NCI-H2107 (cell line): ENCODE results near the gene ICAM4.
A peak's percentile ranks its signal among the peaks of the same experiment; 100 is the strongest.
"Not testable (repeated sequence)": the region's sequence is repeated elsewhere in the genome, so short reads cannot be mapped to it uniquely, and the experiment has no call there.

Source experiments
- DNase-seq: peaks from one replicate; lab custom pipeline; 2025; lab: John Stamatoyannopoulos, UW

The ICAM4 gene

DNA sequence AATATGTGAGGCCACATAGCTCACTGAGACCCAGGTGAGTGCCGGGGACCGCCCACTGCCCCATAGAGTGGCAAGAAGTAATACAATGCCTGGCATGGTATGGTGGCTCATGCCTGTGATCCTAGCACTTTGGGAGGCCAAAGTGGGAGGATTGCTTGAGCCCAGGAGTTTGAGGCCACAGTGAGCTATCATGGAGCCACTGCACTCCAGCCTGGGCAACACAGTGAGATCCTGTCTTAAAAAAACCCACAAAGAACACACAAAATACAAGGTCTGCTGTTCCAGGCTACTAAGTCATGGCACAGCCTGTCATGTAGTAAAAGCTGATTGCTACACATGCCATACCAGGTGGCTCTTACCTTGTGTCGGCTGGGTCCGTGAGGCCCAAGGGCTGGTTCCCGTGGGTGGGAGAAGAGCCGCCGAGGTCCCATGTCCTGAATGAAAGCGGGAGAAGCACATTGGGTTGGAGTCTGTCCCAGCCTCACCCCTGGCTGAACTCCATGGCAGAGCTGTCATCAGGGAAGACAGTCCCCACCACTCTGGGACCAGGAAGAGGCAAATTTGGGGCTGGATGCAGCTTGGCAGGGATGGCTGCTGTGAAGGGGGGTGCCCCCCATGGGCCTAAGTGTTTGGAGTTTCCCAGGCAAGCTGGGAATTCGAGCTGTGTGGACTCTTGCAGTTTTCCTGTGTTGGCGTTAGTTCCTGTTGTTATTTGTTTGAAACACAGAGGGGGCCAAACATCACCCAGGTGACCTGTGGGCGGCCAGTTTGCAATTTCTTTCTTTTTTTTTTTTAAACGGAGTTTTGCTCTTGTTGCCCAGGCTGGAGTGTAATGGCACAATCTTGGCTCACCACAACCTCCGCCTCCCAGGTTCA is 32.3 kb downstream of the ICAM4 start:
- DNase-seq, result no peak

DNA sequence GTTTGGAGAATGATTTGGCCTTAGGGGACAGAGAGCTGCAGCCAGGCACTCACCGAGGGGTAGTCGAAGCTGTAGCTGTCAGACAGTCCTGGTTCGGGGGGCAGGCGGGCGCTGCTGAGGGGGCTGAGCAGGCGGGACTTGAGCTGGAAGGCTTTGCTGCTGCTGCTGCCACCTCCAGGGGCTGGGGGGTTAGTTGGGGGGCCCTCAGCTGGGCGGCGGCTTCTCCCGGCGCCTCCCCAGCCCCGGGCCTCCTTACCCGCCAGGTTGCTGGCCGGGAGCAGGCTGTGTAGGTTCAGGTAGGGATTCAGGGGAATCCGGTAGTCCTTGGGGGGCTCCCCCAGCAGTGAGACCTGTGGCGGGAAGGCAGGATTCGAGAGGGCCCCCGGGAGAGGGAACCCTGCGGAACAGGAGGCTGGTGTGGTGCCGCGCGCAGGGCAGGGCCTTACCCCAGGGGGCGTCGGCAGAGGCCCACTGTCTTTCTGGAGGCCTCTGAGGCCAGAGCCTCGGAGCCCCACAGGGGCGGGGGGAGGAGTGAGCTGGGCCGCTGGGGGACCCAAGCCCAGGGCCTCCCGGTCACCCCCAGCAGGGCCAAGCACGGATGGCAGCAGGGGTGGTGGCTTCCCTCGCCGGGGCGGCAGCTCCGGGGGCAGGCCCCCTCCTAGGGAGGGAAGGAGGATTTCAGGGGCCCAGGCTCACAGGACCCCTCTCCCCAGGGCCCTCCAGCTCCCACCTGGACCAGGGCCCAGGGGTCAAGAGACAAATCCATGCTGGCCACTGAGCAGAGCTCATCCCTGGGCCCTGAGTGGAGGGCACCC is 34.1 kb downstream of the ICAM4 start:
- DNase-seq, result no peak

DNA sequence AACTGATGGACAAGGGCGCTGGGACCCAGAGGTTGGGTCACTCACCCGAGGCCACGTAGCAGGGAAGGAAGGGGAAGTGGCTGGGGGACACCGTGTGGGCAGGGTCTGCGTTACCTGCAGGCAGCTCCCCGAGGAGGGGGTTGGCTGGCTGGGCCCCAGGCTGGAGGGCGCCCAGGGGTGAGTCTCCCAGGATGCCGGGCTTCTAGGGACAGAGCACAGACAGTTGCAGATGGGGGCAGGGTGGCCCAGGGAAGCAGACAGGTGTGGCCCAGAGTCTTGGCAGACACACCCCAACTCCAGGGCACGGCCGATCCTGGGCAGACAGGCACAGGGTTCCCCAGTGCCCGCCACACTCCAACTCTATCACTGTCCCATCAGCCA is 34.7 kb downstream of the ICAM4 start:
- no peak for DNase-seq

DNA sequence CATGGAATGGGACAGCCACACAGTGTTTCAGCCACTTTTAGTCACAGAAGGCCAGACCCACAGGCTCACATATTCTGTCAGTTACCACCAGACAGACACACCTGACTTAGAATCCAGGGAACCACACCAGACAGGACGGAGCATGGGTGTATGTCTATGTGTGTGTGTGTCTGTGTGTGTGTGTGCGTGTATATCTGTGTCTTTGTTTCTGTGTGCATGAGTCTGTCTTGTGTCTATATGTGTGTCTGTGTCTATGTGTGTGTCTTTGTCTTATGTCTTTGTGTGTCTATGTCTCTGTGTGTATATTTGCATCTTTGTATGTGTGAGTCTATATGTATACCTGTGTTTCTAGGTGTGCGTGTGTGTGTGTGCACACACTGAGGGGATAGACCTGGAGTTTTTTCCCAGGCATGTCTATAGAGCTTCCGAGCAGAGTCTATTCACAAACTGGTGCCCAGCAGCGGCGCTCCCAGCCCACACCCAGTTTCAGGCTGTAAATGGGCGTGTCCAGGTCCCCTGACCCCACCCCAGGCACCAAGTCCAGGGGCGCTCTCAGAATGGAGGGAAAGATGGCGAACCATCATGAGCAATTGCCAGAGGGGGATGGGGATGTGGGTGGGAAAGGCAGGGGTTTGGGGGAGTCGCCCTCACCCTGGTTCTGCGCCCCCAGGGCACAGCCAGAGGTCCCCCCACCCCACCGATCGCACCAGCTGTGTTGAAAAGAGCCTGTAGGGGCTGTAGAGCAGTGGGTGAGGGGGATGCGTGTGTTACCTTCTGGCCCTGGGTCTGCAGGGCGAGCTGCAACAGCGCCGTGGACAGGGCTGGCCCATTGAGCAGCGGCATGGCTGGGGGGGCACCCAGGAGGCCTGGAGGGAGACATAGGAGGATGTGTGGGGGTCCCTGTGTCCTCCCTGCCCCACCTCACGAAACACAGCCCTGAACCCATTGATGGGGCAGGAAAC is 35.4 kb downstream of the ICAM4 start:
- no peak for DNase-seq

DNA sequence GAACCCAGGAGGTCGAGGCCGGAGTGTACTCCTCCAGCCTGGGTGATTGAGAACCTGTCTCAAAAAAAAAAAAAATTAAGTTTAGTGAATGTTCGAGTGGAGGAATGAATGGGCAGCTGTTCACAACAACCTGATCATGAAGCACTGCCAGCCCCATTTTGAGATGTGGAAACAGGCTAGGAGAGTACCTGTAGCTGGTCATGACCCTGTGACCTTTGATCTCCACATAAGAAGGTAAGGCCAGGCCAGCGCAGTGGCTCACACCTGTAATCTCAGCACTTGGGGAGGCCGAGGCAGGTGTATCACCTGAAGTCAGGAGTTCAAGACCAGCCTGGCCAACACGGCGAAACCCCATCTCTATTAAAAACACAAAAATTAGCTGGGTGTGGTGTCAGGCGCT is 39.0 kb downstream of the ICAM4 start:
- no peak for DNase-seq

DNA sequence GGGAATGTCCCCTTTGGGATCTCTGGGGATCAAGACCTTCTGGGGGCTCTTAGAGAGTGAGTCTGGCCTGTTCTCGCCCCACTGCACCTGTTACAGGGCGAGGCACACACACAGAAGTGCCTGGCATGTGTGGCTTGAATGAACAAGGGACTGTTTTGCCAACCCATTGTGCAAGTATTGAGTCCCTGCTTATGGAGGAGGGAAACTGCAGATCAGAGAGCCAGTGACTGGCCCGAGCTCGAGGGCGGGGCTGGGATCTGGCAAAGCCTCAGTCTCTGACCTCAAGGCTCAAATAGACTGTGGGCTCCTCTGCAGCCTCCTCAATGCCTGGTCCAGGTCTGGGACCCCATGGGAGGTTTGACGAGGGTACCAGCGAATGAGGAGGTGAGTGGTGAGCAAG is 41.0 kb downstream of the ICAM4 start:
- DNase-seq, result no peak

DNA sequence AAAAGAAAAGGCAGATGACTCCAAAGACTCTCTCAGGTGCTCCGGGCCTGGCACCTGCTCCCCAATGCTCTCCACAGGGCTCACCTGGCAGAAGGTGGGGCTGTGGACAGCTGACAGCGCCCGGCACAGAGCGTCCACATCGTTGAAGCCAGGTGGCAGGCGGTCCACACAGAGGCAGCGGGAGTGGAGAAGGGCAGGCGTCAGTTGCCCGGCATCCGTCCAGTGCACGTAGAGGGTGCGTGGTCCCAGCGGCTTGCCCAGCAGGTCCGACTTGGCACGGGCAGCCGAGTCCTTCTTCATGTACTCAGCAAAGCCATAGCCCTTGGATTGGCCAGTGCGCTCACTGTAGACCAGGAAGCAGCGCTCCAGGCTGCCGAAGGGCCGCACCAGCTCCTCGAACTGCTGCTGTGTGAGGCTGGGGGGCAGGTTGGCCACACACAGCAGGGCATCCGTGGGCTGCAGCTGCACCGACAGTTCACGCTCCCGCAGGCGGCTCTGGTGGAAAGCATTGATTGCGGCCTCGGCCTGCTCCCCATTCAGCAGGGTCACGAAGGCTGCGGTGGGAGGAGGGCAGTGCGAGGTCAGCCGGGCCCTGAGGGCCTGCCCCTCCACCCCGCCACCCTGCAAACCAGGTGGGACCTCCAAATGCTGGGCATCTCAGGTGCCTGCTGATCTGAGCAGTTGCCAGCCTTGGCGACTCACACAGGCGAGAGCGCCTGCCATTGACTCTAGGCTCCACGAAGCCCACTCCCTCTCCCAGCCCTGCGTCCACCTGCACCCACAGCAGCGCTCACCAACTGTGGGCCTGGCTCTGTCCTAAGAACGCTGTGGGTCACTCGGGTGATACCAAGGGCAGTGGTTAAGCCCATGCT is 42.0 kb downstream of the ICAM4 start:
- no peak for DNase-seq

DNA sequence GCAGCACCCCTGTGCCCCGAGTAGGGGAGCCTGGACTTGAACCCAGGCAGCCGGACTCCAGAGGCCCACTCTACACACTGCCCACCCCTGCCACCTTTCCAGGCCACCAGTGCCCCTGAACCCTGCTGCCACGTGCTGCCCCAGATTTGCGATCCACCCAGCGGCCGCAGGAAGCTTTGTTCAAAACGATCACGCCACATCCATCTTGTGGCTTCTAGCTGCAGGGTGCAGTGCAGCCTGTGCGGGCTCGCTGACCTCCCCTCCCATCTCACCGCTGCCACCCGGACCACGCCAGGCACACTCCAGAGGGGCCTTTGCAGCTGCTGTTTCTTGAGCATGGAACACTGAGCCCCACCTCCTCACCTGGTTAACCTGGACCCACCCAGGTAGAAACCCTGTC is 42.8 kb downstream of the ICAM4 start:
- no peak for DNase-seq

DNA sequence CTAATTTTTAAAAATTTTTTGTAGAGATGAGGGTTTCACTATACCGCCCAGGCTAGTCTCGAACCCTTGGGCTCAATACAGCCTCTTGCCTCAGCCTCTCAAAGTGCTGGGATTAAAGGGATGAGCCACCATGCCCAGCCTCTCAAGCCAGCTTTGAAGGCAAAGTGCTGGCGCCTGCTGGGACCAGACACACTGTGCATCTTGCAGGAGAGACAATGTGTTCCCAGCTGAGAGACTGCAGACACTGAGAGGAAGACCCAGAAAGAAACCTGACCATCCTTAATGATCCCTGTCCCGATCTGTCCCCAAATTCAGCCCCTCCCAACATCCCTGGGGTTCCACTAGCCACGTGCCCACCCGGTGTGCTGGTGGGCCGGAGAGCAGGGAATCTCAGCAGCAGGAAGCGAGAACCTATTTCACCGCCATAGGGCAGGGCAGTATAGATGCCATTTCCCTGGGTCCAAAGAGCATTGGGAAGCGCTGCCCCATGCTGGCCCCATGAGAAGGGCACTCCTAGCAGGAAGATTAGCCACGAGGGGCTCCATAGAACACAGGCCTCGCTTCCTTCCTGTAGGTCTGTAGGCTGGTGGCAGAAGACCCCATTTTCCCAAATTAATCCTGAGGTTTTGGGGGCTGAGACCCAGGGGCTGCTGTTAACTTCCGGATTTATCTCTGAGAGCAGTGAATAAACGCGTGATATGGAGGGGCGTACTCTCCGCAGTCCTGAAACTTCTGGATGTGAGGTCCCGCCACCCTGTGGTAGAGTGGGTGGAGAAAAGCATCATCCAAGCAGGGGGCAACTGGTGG is 45.6 kb downstream of the ICAM4 start:
- DNase-seq, result no peak

DNA sequence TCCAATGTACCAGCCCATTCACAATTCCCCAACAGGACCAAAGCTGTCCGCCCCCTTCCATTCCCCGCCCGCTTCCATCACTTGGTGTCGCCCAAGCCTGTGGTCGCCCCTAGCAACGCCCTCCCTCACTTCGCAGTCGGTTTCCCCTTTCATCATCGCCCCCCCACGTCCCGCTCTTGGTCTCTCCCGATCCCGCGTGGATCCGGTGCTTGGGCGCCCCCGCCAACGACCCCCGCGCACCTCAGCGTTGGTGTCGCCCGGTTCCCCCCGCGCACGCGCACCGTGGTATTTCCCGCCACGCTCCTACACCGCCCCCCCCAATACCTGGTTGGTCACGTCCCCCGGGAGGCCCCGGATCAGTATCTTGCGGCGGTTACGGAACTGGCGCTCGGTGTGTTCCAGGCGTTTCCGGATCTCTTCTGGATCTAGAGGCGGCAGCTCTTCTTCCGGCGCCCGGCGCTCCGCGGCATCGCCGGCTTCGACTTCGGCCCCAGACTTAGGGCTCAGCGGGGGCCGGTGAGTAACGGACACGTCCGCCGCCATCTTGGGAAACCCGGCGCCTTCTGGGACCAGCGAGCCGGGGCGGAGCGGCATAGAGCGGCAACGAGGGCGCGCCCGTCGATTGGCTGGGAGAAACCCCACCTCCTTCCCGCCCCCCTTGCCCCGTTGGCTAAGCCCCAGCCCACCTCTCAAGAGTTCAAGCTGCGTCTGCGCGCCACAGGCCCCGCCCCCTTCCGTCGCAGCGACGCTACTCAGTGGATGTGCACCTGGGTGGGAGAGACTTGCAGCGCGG is 46.4 kb downstream of the ICAM4 start, which contains the start of gene RAVER1:
Gene RAVER1, minus strand, starts transcription at position 565 of the 793 bp plus-strand sequence. Its CDS starts 22 bp downstream, at position 543.
- DNase-seq, result peak; percentile 95

DNA sequence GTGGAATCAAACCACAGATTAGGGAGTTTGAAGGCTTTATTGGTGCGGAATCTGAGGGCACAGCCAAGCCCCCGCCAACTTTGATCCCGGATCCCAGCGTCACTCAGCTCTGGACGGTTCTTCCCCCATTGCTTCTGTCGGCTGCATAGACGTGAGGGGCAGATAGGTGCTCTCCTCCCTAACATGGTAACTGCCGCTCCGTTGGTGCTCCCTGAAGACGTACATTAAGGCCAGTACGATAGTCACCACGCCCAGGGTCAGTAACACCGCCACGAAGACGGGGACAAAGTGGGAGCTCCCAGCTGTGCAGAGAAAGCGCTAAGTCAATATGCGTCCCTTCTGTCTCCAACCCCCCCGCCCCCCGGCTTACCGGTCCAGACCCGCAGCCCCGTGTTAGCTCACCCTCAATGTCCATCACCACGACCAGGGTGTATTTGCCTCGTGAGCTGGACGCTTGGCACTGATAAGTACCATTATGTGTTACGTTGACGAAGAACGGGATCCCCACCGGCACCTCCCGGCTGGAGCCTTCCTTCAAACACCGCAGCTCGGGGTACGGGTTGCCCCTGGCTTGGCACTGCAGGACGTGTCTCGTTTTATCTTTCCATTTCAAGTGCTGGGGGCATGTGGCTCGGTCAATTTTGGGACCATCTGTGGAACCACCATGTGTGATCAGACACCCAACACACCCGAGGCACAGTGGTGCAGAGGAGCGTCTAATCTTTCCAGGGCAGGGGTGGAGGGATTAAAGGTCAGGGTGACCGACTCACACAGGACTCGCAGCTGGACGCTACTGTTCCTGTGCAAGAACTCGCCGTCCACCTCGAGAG is 47.2 kb downstream of the ICAM4 start:
- no peak for DNase-seq

DNA sequence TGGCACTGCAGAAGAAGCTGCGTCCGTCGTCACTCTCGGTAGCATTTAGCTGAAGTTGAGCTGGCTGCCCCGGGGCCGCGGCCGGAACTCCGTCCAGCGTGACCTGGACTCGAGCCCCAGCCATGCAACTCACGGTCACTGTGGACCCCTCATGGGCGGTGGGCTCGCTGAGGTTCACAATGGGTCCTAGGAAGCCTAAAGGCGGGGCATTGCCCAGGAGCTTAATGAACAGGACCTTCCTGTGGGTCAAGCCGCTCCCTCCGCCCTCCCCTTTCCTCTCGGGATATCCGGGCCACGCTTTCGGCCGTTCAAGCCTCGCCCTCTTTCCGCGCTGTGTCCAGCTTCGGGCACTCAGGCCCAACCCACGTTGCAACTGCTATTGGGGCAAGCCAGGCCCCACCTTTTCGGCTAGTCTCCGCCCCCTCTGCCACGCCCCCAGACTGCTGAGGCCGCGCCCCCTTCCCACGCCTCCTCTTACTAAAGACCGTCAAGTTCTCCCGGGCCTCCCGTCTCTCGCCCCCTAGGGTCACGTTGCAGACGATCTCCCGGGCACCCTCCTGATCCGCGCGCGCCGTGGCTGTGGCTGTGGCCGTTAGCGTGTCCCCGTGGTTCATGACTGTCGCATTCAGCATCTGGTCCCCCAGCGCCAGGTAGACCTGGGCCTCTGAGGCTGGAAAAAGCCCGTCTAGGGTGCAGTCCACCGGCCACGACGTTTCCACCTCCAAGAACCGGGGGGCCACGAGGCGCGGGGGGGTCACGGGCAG is 48.0 kb downstream of the ICAM4 start:
- no peak for DNase-seq

DNA sequence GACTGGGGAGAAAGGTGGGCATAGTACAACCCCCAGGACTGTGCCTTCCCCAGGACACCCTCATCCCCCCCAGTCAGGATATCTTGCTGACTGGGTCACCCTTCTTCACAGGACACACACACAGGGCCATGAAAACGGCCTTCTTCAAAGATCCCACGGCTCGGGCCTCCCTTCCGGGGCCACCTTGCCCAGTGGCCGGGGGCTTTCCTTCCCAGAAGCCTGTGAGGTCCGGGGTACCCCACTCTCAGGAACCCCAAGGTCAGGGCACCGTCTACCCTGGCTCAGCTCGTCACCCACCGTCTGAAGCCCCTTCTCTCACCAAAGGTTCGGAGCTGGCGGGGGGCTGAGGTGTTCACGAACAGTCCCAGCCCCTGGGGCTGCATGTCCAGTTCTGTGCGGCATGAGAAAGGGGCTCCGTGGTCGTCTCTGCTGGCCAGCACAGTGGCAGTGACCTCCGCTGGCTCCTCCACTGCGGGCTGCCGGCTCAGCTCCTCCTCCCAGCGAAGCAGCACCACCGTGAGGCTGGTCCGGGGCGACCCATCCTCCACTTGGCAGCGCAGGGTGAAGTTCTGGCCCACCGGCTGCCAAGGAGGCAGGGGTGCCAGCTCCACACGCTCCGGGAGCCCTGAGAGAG is 48.7 kb downstream of the ICAM4 start:
- no peak for DNase-seq

DNA sequence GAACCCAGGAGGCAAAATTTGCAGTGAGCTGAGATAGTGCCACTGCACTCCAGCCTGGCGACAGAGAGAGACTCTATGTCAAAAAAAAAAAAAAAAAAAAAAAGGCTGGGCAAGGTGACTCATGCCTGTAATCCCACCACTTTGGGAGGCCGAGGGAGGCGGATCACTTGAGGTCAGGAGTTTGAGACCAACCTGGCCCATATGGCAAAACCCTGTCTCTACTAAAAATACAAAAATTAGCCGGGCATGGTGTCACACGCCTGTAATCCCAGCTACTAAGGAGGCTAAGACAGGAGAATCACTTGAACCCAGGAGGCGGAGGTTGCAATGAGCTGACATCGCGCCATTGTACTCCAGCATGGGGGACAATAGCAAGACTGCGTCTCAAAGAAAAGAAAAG is 50.0 kb downstream of the ICAM4 start:
- not testable (repeated sequence) for DNase-seq
